Esophagus squamous epithelium (tissue), 4 donors: ENCODE measurements around the gene GRIK4.

Experiments
- CTCF ChIP-seq, 6 experiments: fragments of 450-650 bp in 4 of 6; fragments of 200-600 bp in 2 of 6; sonication (generic) in 2 of 6; IDR thresholded peaks; one replicate each; pipeline ENCODE4 v1.5.1; 2016 to 2019; ENCODE audit warnings: antibody characterized with exemption in 6 of 6, mild to moderate bottlenecking in 4 of 6, moderate library complexity in 4 of 6
- POLR2A ChIP-seq, 4 donors: fragments of 450-650 bp; IDR thresholded peaks; one replicate each; pipeline ENCODE4 v1.6.1; 2017; ENCODE audit warnings: antibody characterized with exemption in 4 of 4, mild to moderate bottlenecking in 4 of 4, moderate library complexity in 3 of 4

GRCh38 chr11:121032546-121032945 is 521.0 kb downstream of the GRIK4 start:
- TF ChIP-seq POLR2A (IDR thresholded peaks at IDR 0.05) (no peak), CTCF (IDR thresholded peaks at IDR 0.05) (no peak)
